Embryonic facial prominence (tissue), 1 donor: ENCODE measurements around the gene HSBP1L1.
A peak's percentile ranks its signal among the peaks of the same experiment; 100 is the strongest.
"Not testable (repeated sequence)": the region's sequence is repeated elsewhere in the genome, so short reads cannot be mapped to it uniquely, and the experiment has no call there.

Experiments
- DNase-seq: peaks from one replicate; pipeline ENCODE4 v3.0.0-alpha.2; 2016; ENCODE audit errors: extremely low spot score

The HSBP1L1 gene

GRCh38 chr18:79987566-79987965, 23.1 kb downstream of the HSBP1L1 start:
- no peak for DNase-seq

- peak; percentile 8 for DNase-seq
These were observed 23.6 kb downstream of the HSBP1L1 start for GRCh38 chr18:79988071-79988450.

DNA sequence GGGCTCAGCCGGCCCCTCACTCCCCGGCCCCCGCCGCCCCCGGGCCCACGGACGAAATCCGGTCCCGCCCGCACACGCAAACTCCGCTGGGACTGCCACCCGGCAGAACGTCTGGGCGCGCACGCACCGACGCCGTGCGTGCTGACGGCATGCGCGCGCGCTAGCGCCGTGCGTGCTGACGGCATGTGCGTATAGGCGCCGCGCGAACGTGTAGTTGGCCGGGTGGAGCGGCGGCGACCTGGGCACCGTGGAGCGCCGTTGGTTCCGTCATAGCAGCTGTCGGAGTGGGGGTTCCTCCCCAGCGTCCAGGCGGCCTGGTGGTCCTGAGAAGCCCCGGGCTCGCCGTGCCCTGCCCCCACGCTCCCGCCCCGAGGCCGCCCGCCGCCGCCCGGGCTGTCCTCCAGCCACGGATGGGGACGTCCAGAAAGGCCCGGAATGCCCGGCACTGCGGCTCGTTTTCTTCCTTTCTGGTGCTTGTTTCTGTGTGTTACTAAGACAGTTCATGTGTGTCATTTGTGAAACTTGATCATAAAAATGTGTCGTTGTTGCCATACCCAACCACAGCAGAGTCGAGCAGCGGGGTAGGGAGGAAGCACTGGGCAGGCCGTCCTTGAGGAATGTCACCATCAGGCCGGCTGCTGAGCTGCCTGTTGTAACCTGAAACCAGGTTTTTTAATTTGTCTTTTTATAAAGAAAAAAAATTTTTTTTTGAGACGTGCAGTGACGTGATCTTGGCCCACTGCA, 24.2 kb downstream of the HSBP1L1 start, which contains the start of gene TXNL4A:
TXNL4A (minus strand) TSS at position 113 of the 744 bp plus-strand sequence. CDS start 171 bp downstream, outside the sequence.
- DNase-seq = peak; percentile 74

DNA sequence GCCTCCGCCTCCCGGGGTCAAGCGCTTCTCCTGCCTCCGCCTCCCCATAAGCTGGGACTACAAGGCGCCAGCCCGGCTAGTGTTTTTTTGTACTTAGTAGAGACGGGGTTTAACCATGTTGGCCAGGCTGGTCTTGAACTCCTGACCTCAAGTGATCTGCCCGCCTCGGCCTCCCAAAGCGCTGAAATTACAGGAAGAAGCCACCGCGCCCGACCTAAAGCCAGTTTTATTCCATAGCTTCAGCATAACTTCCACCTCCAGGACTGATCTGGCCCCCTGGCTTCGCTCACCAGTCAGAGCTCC, 24.7 kb downstream of the HSBP1L1 start:
- no peak for DNase-seq

GRCh38 chr18:79991494-79991893, 27.1 kb downstream of the HSBP1L1 start:
- no peak for DNase-seq

GRCh38 chr18:79999701-80000100, 35.3 kb downstream of the HSBP1L1 start:
- not testable (repeated sequence) for DNase-seq

- DNase-seq = no peak
These were observed 36.4 kb downstream of the HSBP1L1 start for GRCh38 chr18:80000877-80001276.

- no peak for DNase-seq
These were observed 38.0 kb downstream of the HSBP1L1 start for GRCh38 chr18:80002468-80002867.

- DNase-seq = no peak
These were observed 40.3 kb downstream of the HSBP1L1 start for GRCh38 chr18:80004600-80005342.

DNA sequence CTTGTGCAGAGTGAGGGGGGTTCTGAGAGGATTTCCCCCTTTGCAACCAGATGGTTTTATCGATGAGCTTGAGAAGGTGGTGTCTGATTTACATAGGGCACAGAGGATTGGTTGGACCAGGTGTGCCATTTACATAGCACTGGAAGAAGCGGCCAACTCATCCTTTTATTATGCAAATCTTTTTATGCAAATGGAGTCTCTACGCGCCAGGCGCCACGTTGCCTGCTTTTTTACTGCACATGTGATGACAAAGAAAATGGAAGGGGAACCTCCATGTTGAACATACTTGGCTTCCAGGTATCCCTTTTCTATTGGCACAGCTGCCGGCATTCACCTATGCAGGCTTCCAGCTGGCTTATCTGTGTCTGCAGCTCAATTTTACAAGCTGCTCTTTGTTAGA, 42.3 kb downstream of the HSBP1L1 start:
- no peak for DNase-seq

GRCh38 chr18:80009661-80010550, 45.5 kb downstream of the HSBP1L1 start:
- DNase-seq = no peak

GRCh38 chr18:80010551-80010906, 46.1 kb downstream of the HSBP1L1 start:
- DNase-seq = no peak

- DNase-seq = not testable (repeated sequence)
These were observed 47.2 kb downstream of the HSBP1L1 start for GRCh38 chr18:80011496-80012137.

GRCh38 chr18:80012714-80013113, 48.3 kb downstream of the HSBP1L1 start:
- DNase-seq = no peak
